Activated CD4-positive, alpha-beta T cell treated with anti-CD3 and anti-CD28 coated beads, Interleukin-2, amount 10 ng/mL, durations not matched to agents 7 days and 5 days (primary cell): ENCODE results near the gene GJC2. TPM values are rescaled to one million over a fixed set of nuclear protein-coding genes. Genes with fewer than 3 reads are reported as not detected.

Experiments
- CTCF ChIA-PET: fragments of 350-600 bp; sonication (Branson Sonifier 250); formaldehyde crosslinking; loops from one replicate; lab custom pipeline; 2021; ENCODE audit warnings: antibody characterized with exemption; lab: Charles Lee
- POLR2A ChIA-PET: fragments of 350-600 bp; sonication (Branson Sonifier 250); formaldehyde crosslinking; loops from one replicate; lab custom pipeline; 2021; ENCODE audit warnings: antibody characterized with exemption; lab: Charles Lee
- DNase-seq: peaks from one replicate; pipeline ENCODE4 v3.0.0-alpha.2; 2020
- H3K27ac Mint-ChIP-seq: one replicate; pipeline ENCODE4 v1.8.0; 2021; ENCODE audit warnings: mild to moderate bottlenecking, moderate library complexity, mixed read lengths
- H3K27me3 Mint-ChIP-seq: one replicate; pipeline ENCODE4 v1.8.0; 2021; ENCODE audit warnings: mixed read lengths
- H3K36me3 Mint-ChIP-seq: one replicate; pipeline ENCODE4 v1.8.0; 2021; ENCODE audit warnings: low read depth, mixed read lengths
- H3K4me1 Mint-ChIP-seq: one replicate; pipeline ENCODE4 v1.8.0; 2021; ENCODE audit warnings: mixed read lengths
- H3K4me3 Mint-ChIP-seq: one replicate; pipeline ENCODE4 v1.8.0; 2021; ENCODE audit warnings: mild to moderate bottlenecking, moderate library complexity, mixed read lengths
- H3K9me3 Mint-ChIP-seq: one replicate; pipeline ENCODE4 v1.8.0; 2021; ENCODE audit warnings: mixed read lengths
- total RNA-seq, 2 experiments: library from RNA; stranded (reverse); gene quantifications; one replicate each; pipeline ENCODE4 v1.2.3, GENCODE V29; 2021

Gene GJC2
- total RNA-seq, 2 experiments from 2014 or later = 0.40 to 0.62 TPM

- POLR2A ChIA-PET = no interaction called here
These were observed 760 bp upstream of the GJC2 start for GRCh38 chr1:228148935-228149405.

GRCh38 chr1:228150120-228150460, 360 bp downstream of the GJC2 start:
- Mint-ChIP-seq H3K9me3 (no peaks in the 10 kb centered on the region), H3K4me1 (peaks cover 6% of the 10 kb centered on the region), H3K27me3 (no peaks in the 10 kb centered on the region), H3K27ac (no peak overlapping the region), H3K4me3 (no peak overlapping the region), H3K36me3 (no peaks in the 10 kb centered on the region)
- POLR2A ChIA-PET = no interaction called here
- CTCF ChIA-PET = interaction anchor here (8.0 kb wide), 1 partner anchor 15 kb away, joined by 58 read pairs; the partner anchor contains the start of gene IBA57
- no peak for DNase-seq

More at GRCh38 chr1:228148935-228149405, 760 bp upstream of the GJC2 start:
- Mint-ChIP-seq H3K27me3 (no peaks in the 10 kb centered on the region), H3K27ac (no peak overlapping the region), H3K36me3 (no peaks in the 10 kb centered on the region), H3K9me3 (no peaks in the 10 kb centered on the region), H3K4me3 (no peak overlapping the region), H3K4me1 (peaks cover 3% of the 10 kb centered on the region)
- no peak for DNase-seq
- CTCF ChIA-PET = interaction anchor here (0.9 to 1.9 kb wide), 4 partner anchors 14 to 62 kb away, joined by 3 to 5 read pairs (median 4); partner anchors contain the start of gene IBA57

GRCh38 chr1:228150461-228151179, 890 bp downstream of the GJC2 start:
- Mint-ChIP-seq H3K27ac (no peak overlapping the region), H3K4me1 (peaks cover 9% of the 10 kb centered on the region), H3K9me3 (no peaks in the 10 kb centered on the region), H3K4me3 (no peak overlapping the region), H3K36me3 (no peaks in the 10 kb centered on the region), H3K27me3 (no peaks in the 10 kb centered on the region)
- POLR2A ChIA-PET = no interaction called here
- no peak for DNase-seq
- CTCF ChIA-PET = interaction anchor here (8.0 kb wide), 1 partner anchor 14 kb away, joined by 58 read pairs; the partner anchor contains the start of gene IBA57

GRCh38 chr1:228151180-228151925, 1.6 kb downstream of the GJC2 start:
- ChIA-PET POLR2A (no interaction called here), CTCF (interaction anchor here (1.5 to 8.0 kb wide), 2 partner anchors 10 to 14 kb away, joined by 3 to 58 read pairs; partner anchors contain the start of gene IBA57)
- H3K36me3 Mint-ChIP-seq = no peaks in the 10 kb centered on the region
- H3K4me3 Mint-ChIP-seq = no peak overlapping the region
- peaks cover 15% of the 10 kb centered on the region for H3K4me1 Mint-ChIP-seq
- H3K27me3 Mint-ChIP-seq = no peaks in the 10 kb centered on the region
- H3K9me3 Mint-ChIP-seq = no peaks in the 10 kb centered on the region
- no peak overlapping the region for H3K27ac Mint-ChIP-seq
- DNase-seq = no peak

GRCh38 chr1:228152097-228152917, 2.6 kb downstream of the GJC2 start:
- Mint-ChIP-seq H3K4me1 (peaks cover 18% of the 10 kb centered on the region), H3K4me3 (no peak overlapping the region), H3K36me3 (no peaks in the 10 kb centered on the region), H3K27ac (no peak overlapping the region), H3K27me3 (no peaks in the 10 kb centered on the region), H3K9me3 (no peaks in the 10 kb centered on the region)
- POLR2A ChIA-PET = no interaction called here
- no peak for DNase-seq
- CTCF ChIA-PET = interaction anchor here (1.0 to 8.0 kb wide), 3 partner anchors 11 to 16 kb away, joined by 3 to 58 read pairs (median 3); partner anchors contain the start of gene IBA57

- no peaks in the 10 kb centered on the region for H3K36me3 Mint-ChIP-seq
These were observed 3.2 kb downstream of the GJC2 start for GRCh38 chr1:228152918-228153258.

GRCh38 chr1:228154021-228154669, 4.4 kb downstream of the GJC2 start:
- H3K27me3 Mint-ChIP-seq = no peaks in the 10 kb centered on the region
- H3K27ac Mint-ChIP-seq = no peak overlapping the region
- H3K9me3 Mint-ChIP-seq = no peaks in the 10 kb centered on the region
- H3K36me3 Mint-ChIP-seq = no peaks in the 10 kb centered on the region
- H3K4me3 Mint-ChIP-seq = no peak overlapping the region
- ChIA-PET POLR2A (no interaction called here), CTCF (interaction anchor here (0.7 to 8.0 kb wide), 2 partner anchors 11 kb away, joined by 3 to 58 read pairs; partner anchors contain the start of gene IBA57)
- DNase-seq = no peak
- H3K4me1 Mint-ChIP-seq = peaks cover 19% of the 10 kb centered on the region

More at GRCh38 chr1:228152918-228153258, 3.2 kb downstream of the GJC2 start:
- Mint-ChIP-seq H3K4me1 (peaks cover 19% of the 10 kb centered on the region), H3K27ac (no peak overlapping the region), H3K27me3 (no peaks in the 10 kb centered on the region), H3K9me3 (no peaks in the 10 kb centered on the region), H3K4me3 (no peak overlapping the region)
- ChIA-PET POLR2A (no interaction called here), CTCF (interaction anchor here (0.6 to 8.0 kb wide), 3 partner anchors 12 to 613 kb away, joined by 3 to 58 read pairs (median 3); partner anchors contain the start of gene IBA57)
- no peak for DNase-seq

GRCh38 chr1:228154670-228155571, 5.2 kb downstream of the GJC2 start:
- Mint-ChIP-seq H3K4me3 (no peak overlapping the region), H3K36me3 (no peaks in the 10 kb centered on the region), H3K27me3 (no peaks in the 10 kb centered on the region), H3K27ac (peak overlapping the region; percentile 46), H3K9me3 (no peaks in the 10 kb centered on the region), H3K4me1 (peaks cover 21% of the 10 kb centered on the region)
- CTCF ChIA-PET = interaction anchor here (0.6 to 8.0 kb wide), 3 partner anchors 10 to 156 kb away, joined by 3 to 58 read pairs (median 5); partner anchors contain the start of gene IBA57
- POLR2A ChIA-PET = interaction anchor here (0.6 kb wide), 2 partner anchors 25 to 51 kb away, joined by 3 read pairs; no protein-coding TSS in a partner anchor
- DNase-seq = no peak

GRCh38 chr1:228155596-228156514, 6.1 kb downstream of the GJC2 start:
- no peaks in the 10 kb centered on the region for H3K36me3 Mint-ChIP-seq
- H3K27ac Mint-ChIP-seq = no peak overlapping the region
- H3K27me3 Mint-ChIP-seq = no peaks in the 10 kb centered on the region
- ChIA-PET CTCF (interaction anchor here (0.6 to 8.0 kb wide), 3 partner anchors 9 to 157 kb away, joined by 3 to 58 read pairs (median 9); partner anchors contain the start of gene IBA57), POLR2A (no interaction called here)
- DNase-seq = no peak
- no peaks in the 10 kb centered on the region for H3K9me3 Mint-ChIP-seq
- peaks cover 21% of the 10 kb centered on the region for H3K4me1 Mint-ChIP-seq
- no peak overlapping the region for H3K4me3 Mint-ChIP-seq

GRCh38 chr1:228156515-228156881, 6.8 kb downstream of the GJC2 start:
- Mint-ChIP-seq H3K27ac (peak overlapping the region; percentile 25), H3K4me1 (peaks cover 21% of the 10 kb centered on the region), H3K9me3 (no peaks in the 10 kb centered on the region), H3K36me3 (no peaks in the 10 kb centered on the region), H3K27me3 (no peaks in the 10 kb centered on the region), H3K4me3 (no peak overlapping the region)
- POLR2A ChIA-PET = no interaction called here
- no peak for DNase-seq
- CTCF ChIA-PET = interaction anchor here (0.6 to 8.0 kb wide), 3 partner anchors 8 to 277 kb away, joined by 3 to 58 read pairs (median 9); partner anchors contain the start of gene IBA57
